GM12878 (cell line): ENCODE results near the gene PTPRS.

ENCODE experiments used
- BRCA1 ChIP-seq: IDR thresholded peaks from 2 replicates; pipeline ENCODE4 v1.6.1; 2011; ENCODE audit warnings: low read depth, low read length, improper control_type of control experiment
- HDAC2 ChIP-seq: fragments of 200-600 bp; sonication (generic); IDR thresholded peaks from 2 replicates; pipeline ENCODE4 v1.6.1; 2017
- KAT2A ChIP-seq: conservative IDR thresholded peaks from 2 replicates; pipeline ENCODE4 v1.6.1; 2011; ENCODE audit warnings: low read depth, low read length; ENCODE audit not compliant: control insufficient read depth
- POLR2A ChIP-seq: IDR thresholded peaks from 2 replicates; pipeline ENCODE4 v1.6.1; 2011; ENCODE audit warnings: low read depth, mild to moderate bottlenecking, low read length
- POLR2AphosphoS2 ChIP-seq: IDR thresholded peaks from 2 replicates; pipeline ENCODE4 v1.6.1; 2011; ENCODE audit warnings: low read depth, mild to moderate bottlenecking, low read length, improper control_type of control experiment, moderate library complexity
- RCOR1 ChIP-seq: conservative IDR thresholded peaks from 2 replicates; pipeline ENCODE4 v1.6.1; 2012; ENCODE audit warnings: low read depth, low read length, improper control_type of control experiment
- ZNF274 ChIP-seq: IDR thresholded peaks from one replicate; pipeline ENCODE4 v1.8.0; 2011; ENCODE audit not compliant: insufficient read length, insufficient read depth
- ZZZ3 ChIP-seq: IDR thresholded peaks from 2 replicates; pipeline ENCODE4 v1.6.1; 2011; ENCODE audit warnings: low read depth; ENCODE audit not compliant: control insufficient read depth, insufficient read length
- TF ChIP-seq, protein P1 (sequence below), 3 experiments: IDR thresholded peaks in 2 of 3; conservative IDR thresholded peaks in 1 of 3; 2 replicates each; pipeline ENCODE4 v1.5.1; 2011; ENCODE audit warnings: low read depth in 3 of 3, low read length in 3 of 3, mild to moderate bottlenecking in 3 of 3, control low read depth in 2 of 3, moderate library complexity in 2 of 3, inconsistent platforms in 1 of 3, mixed read lengths in 1 of 3; ENCODE audit not compliant: control insufficient read depth in 2 of 3, insufficient read depth in 1 of 3; ENCODE audit errors: extremely low read depth in 1 of 3
- TF ChIP-seq, protein P2 (sequence below): fragments of 450-650 bp; IDR thresholded peaks from 2 replicates; pipeline ENCODE4 v1.6.1; 2018; ENCODE audit warnings: borderline replicate concordance, mild to moderate bottlenecking; ENCODE audit not compliant: partially characterized antibody
- TF ChIP-seq, protein P3 (sequence below): IDR thresholded peaks from 2 replicates; pipeline ENCODE4 v1.6.1; 2012; ENCODE audit warnings: low read depth, low read length, improper control_type of control experiment
- TF ChIP-seq, protein P4 (sequence below): fragments of 450-650 bp; conservative IDR thresholded peaks from 2 replicates; pipeline ENCODE4 v1.6.1; 2017; ENCODE audit warnings: mild to moderate bottlenecking, moderate library complexity

DNA sequence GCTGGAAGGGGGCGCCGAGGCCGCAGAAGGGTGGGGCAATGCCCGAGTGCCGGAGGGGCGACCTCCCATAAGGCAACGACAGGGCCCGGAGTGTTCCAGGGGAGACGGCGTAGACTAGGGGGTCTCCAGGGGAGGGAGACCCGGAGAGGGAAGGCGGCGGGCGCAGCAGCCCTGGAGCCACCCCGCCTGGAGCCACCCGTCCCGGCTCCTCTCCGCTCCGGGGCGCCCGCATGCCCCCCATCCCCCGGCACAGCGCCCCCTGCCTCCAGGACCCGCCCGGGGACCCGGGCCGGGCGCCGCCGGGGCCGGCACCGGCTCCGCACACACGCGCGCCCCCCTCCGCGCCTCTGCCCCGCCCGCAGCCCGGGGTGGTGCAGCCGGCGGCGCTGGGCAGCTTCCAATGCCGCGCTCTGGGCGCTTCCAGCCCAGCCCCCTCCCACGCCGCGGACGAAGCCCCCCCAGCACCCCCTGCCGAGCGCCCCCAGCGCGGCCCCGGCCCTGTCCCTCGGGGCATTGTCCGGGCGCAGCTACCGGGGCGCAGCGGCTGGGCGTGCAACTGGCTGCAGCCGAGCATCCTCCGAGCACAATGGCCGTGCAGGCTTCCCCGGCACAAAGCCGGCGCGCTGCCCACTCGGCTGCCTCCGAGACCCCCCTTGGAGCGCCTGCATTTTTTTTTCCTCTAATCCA, 519 bp downstream of the PTPRS start:
- TF ChIP-seq HDAC2 (no peak), POLR2A (no peak), BRCA1 (no peak), POLR2AphosphoS2 (no peak), KAT2A (no peak), RCOR1 (no peak), ZZZ3 (no peak), ZNF274 (no peak)
- TF ChIP-seq, protein P1, sequence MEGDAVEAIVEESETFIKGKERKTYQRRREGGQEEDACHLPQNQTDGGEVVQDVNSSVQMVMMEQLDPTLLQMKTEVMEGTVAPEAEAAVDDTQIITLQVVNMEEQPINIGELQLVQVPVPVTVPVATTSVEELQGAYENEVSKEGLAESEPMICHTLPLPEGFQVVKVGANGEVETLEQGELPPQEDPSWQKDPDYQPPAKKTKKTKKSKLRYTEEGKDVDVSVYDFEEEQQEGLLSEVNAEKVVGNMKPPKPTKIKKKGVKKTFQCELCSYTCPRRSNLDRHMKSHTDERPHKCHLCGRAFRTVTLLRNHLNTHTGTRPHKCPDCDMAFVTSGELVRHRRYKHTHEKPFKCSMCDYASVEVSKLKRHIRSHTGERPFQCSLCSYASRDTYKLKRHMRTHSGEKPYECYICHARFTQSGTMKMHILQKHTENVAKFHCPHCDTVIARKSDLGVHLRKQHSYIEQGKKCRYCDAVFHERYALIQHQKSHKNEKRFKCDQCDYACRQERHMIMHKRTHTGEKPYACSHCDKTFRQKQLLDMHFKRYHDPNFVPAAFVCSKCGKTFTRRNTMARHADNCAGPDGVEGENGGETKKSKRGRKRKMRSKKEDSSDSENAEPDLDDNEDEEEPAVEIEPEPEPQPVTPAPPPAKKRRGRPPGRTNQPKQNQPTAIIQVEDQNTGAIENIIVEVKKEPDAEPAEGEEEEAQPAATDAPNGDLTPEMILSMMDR (IDR thresholded peaks at IDR 0.05 in 2 of 3, conservative IDR thresholded peaks at IDR 0.05 in 1 of 3; ENCODE audit: control insufficient read depth in 2 of 3, extremely low read depth in 1 of 3, insufficient read depth in 1 of 3, low read depth in 3 of 3, low read length in 3 of 3): peak in 2 of 3 experiments; percentile 3 to 7; a peak in 2 of 6 replicates
- TF ChIP-seq, protein P2, sequence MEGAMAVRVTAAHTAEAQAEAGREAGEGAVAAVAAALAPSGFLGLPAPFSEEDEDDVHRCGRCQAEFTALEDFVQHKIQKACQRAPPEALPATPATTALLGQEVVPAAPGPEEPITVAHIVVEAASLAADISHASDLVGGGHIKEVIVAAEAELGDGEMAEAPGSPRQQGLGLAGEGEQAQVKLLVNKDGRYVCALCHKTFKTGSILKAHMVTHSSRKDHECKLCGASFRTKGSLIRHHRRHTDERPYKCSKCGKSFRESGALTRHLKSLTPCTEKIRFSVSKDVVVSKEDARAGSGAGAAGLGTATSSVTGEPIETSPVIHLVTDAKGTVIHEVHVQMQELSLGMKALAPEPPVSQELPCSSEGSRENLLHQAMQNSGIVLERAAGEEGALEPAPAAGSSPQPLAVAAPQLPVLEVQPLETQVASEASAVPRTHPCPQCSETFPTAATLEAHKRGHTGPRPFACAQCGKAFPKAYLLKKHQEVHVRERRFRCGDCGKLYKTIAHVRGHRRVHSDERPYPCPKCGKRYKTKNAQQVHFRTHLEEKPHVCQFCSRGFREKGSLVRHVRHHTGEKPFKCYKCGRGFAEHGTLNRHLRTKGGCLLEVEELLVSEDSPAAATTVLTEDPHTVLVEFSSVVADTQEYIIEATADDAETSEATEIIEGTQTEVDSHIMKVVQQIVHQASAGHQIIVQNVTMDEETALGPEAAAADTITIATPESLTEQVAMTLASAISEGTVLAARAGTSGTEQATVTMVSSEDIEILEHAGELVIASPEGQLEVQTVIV: no peak
- TF ChIP-seq, protein P3, sequence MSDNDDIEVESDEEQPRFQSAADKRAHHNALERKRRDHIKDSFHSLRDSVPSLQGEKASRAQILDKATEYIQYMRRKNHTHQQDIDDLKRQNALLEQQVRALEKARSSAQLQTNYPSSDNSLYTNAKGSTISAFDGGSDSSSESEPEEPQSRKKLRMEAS: no peak
- TF ChIP-seq, protein P4, sequence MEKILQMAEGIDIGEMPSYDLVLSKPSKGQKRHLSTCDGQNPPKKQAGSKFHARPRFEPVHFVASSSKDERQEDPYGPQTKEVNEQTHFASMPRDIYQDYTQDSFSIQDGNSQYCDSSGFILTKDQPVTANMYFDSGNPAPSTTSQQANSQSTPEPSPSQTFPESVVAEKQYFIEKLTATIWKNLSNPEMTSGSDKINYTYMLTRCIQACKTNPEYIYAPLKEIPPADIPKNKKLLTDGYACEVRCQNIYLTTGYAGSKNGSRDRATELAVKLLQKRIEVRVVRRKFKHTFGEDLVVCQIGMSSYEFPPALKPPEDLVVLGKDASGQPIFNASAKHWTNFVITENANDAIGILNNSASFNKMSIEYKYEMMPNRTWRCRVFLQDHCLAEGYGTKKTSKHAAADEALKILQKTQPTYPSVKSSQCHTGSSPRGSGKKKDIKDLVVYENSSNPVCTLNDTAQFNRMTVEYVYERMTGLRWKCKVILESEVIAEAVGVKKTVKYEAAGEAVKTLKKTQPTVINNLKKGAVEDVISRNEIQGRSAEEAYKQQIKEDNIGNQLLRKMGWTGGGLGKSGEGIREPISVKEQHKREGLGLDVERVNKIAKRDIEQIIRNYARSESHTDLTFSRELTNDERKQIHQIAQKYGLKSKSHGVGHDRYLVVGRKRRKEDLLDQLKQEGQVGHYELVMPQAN: no peak
